NCI-H1048 (cell line): ENCODE measurements around the gene APELA.
"Not testable (repeated sequence)": the region's sequence is repeated elsewhere in the genome, so short reads cannot be mapped to it uniquely, and the experiment has no call there.

ENCODE experiments used
- DNase-seq: peaks from one replicate; lab custom pipeline; 2025; lab: John Stamatoyannopoulos, UW

The APELA gene

DNA sequence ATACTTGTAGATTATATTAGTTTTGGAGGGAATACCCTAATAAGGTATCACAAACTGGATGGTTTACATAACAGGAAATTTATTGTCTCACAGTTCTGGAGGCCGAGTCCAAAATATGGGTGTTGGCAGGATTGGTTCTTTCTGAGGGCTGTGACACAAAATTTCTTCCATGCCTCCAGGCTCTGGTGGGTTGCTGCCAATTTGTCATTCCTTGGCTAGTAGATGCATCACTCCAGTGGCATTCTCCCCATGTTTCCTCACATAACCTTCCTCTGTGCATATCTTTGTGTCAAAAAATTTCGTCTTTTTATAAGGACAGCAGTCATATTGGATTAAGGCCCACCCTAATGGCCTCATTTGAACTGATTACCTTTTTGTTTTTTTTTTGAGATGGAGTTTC is 49.3 kb downstream of the APELA start:
- DNase-seq, result no peak

DNA sequence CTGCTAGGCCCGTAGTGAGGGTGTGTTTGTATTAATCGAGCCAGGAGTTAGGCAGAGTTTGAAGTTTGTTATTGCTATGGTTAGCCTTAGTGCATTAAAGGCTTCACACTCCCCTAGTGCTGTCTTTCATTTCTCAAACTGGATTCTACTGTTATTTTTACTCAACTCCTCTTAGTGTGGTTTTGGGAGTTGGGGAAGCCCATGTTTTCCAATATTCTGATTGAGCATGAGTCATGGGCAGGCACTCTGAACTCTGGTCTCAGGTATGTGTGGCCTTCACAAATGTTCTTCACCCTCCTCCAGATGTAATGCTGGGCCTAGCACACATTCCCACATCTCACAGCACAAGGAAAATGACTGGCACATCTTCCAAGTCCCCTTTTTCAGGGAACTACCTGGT is 50.1 kb downstream of the APELA start:
- not testable (repeated sequence) for DNase-seq

DNA sequence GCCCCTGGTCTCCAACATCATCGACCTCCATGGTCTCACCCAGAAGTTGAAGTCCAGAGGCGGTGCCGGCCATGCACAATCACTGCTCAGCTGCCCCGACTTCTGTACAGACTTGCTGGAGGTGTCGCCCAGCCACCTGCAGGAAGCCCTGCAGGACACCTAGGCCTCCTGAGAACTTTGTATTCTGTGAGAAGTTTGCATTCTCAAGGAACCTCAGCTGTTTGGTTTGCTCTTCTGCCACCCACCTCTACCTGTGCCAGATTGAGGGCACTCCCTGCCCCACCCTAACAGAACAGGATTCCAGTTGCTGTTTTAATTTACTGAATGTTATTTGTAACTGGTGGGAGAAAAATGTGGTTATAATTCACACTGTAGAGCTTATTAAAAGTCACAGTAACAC is 53.7 kb downstream of the APELA start:
- DNase-seq, result no peak

DNA sequence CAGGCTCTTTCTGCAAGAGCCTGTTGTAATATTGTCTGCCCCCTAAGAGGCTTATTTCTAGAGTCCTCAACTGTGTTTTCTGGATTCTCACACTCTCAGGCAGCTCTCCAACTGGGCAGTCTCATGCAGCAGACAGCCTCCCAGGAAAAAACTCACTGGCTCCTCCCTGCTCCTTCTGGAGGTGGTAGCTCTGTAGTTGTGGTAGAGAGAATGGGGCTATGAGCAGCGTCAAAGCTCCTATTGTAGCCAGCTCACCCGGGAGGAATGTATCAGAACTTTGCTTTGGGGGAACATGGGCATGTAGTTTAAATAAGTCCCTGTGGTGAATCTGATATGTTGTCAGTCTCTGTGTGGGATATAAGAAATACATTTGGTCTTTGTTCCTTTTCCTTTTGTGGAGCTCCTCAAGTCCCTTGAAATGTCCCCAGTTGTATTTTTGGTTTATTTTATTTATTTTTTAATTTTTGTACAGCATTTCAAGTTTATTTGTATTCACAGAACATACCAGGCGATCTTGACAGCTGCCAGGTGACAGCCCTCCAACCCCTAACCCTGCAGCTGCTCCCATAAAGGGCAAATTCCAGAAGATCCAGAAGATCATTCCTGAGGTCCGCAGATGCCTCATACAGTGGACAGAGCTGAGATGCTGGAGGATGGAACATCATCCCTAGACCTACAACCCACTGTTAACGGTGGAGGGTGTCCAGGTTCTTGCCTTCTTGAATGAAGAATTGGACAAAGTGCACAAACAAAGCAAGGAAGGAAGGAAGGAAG is 54.8 kb downstream of the APELA start:
- no peak for DNase-seq

DNA sequence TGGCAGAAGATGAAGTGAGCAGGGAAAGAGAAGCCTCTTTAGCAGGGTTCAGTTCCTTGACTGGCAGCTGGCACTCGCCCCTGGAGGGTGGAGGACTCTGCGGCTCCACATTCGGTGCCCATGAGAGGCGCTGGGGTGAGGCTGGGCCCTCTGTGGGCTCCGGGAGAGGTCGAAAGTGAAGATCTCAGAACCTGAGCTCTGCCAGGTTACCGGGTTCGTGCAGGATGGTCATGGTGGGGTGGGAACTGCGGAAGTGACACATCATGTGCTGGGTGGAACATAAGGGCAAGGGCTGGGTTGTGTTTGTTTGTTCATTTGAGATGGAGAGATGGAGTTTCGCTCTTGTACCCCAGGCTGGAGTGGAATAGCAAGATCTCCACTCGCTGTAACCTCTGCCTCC is 56.3 kb downstream of the APELA start:
- no peak for DNase-seq

DNA sequence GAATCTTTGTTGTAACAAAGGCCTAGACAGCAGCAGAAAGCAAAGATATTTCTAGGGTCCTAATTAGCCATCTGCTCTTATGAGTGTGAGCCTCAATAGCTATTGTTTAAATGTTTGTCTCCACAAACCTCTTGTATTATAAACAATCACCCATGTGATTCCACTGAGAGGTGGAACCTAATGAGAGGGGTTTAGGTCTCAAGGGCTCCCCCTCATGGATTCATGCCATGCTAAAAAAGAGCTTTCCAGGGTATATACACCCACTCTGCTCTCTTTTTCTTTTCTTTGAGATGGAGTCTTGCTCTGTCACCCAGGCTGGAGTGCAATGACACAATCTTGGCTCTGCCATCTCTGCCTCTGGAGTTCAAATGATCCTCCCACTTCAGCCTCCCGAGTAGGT is 58.4 kb downstream of the APELA start:
- DNase-seq, result no peak

DNA sequence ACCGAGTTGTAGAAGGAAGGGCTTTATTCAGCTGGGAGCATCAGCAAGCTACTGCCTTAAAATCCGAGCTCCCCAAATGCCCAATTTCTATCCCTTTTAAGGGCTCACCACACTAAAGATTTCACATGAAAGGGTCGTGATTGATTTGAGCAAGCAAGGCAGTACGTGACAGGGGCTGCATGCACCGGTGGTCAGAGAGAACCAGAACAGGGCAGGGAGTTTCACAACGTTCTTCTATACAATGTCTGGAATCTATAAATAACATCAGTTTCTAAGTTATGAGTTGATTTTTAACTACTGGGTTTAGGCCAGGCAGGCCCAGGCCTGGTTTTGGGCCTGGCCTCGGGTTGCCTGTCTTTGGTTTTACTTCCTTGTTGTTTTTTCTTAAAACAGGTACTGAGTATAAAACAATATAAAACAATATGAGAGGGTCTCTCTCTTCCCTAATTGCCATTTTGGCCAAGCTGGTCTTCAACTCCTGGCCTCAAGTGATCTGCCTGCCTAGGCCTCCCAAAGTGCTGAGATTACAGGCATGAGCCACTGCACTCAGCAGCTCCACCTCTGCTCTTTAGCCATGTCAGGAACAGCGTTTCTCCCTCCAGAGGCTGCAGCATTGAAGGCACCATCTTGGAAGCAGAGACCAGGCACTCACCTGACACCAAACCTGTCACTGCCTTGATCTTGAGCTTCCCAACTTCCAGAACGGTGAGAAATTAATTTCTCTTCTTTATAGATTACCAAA is 59.1 kb downstream of the APELA start:
- DNase-seq, result not testable (repeated sequence)

DNA sequence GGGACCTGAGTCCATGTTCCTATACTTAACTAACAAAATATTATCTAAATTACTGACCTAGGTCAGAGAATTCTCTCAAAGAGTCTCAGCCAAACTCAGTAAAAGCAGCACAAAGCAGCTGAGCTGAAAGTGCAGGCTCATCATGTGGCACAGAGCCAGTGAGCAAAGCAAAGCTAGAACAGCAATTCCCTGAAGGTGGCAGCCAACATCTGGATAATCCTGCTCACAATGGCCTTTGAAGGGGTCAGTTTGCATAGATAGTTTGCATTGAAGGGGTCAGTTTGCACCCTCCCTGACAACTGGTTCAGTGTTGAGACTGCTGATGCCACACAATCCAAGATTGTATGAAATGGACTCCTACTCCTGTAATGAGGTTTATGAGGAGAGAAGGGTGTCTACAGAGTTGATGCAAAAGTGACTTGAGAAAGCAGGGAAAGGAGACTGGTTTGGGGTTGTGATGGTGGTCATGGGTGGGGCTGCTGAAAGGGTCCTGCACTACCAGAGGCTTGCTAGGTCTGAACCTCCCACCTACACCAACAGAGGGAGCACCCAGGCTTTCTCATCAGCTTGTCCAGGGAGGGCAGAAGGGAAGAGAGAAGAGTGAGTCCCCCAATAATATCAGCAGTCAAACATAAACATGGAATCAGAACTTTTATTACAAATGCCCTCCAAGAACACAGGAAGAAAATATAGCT is 60.7 kb downstream of the APELA start:
- no peak for DNase-seq

DNA sequence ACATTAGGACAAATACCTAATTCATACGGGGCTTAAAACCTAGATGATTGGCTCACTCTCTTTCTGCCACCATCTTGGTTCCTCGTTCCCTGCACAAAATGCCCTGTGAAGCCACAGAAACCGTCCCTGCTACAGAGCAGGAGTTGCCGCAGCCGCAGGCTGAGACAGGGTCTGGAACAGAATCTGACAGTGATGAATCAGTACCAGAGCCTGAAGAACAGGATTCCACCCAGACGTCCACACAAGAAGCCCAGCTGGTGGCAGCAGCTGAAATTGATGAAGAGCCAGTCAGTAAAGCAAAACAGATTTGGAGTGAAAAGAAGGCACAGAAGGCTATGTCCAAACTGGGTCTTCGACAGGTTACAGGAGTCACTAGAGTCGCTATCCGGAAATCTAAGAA is 66.2 kb downstream of the APELA start:
- no peak for DNase-seq

DNA sequence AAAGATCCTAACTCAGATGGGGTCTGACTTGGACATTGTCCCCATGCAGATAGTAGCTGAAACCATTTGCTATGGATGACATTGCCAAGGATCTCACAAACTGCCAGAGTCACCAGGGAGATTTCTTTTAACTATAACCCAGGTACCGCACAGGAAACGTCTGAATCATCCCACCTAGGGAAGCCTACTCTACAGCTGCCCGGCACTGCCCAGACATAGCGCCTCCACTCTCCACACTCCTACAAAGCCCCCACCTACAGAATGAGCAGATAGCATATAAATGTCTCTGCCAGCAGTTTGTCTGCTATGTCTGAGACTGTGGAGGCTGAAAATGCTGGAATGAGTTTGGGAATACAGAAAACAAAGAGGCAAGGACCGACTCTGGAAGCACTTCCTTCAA is 68.2 kb downstream of the APELA start:
- no peak for DNase-seq

DNA sequence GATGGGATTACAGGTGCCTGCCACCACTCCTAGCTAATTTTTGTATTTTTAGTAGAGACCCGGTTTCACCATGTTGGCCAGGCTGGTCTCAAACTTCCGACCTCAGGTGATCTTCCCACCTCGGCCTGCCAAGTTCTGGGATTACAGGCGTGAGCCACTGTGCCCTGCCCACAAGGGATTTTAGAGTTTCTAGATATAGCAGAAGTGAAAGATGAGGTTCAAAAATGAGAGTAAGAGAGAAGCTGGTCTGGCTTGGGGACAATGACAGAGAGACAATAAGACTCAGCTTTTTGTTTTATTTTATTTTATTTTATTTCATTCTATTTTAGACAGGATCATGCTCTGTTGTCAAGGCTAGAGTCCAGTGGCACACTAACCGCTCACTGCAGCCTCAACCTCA is 69.8 kb downstream of the APELA start:
- no peak for DNase-seq
